ENCODE measurements around the gene GNG10.

Gene GNG10

DNA sequence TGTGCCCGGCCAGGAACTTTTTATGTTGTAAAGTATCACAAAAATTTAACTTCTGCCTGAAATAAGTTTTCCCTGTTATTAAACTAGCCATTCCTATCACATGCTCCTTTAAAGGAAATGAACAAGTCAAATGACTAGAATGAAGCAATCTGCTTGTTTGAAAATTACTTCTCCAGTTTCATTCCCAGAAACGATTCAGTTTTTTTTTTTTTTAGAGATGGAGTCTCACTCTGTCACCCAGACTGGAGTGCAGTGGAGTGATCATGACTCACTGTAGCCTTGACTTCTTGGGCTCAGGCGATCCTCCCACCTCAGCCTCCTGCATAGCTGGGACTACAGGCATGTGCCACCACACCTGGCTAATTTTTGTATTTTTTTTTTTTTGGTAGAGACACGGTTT is 13.3 kb upstream of the GNG10 start:
- Histone ChIP-seq H3K4me2 (ENCODE audit: low read depth, low read length, poor library complexity, severe bottlenecking) (no peak overlapping the region), H3F3A (ENCODE audit: insufficient read depth) (0 out of 2 replicates have a peak, but pooled peaks cover under 1% of the 10 kb centered on the region), H2AFZ (ENCODE audit: low read depth, low read length, severe bottlenecking) (no peak overlapping the region), H3K27me3 (ENCODE audit: low read length) (no peaks in the 10 kb centered on the region), H3K9me2 (replicated peaks; ENCODE audit: insufficient read depth, low read length) (no peaks in the 10 kb centered on the region), H4K20me1 (ENCODE audit: low read depth, low read length) (no peaks in the 10 kb centered on the region), H3K4me3 (ENCODE audit: insufficient read depth, low read length, poor library complexity, severe bottlenecking) (no peak overlapping the region), H3K79me2 (ENCODE audit: insufficient read depth, low read length) (no peaks in the 10 kb centered on the region), H3K9ac (ENCODE audit: low read length) (no peak overlapping the region), H3K9me3 (ENCODE audit: insufficient read depth, low read length) (no peaks in the 10 kb centered on the region), H3K27ac (ENCODE audit: low read depth, low read length) (no peak overlapping the region), H3K36me3 (ENCODE audit: low read length) (peaks cover 12% of the 10 kb centered on the region)
- no peak for TF ChIP-seq EZH2phosphoT487 (conservative IDR thresholded peaks at IDR 0.05; ENCODE audit: low read length)
- TF ChIP-seq, protein P1, sequence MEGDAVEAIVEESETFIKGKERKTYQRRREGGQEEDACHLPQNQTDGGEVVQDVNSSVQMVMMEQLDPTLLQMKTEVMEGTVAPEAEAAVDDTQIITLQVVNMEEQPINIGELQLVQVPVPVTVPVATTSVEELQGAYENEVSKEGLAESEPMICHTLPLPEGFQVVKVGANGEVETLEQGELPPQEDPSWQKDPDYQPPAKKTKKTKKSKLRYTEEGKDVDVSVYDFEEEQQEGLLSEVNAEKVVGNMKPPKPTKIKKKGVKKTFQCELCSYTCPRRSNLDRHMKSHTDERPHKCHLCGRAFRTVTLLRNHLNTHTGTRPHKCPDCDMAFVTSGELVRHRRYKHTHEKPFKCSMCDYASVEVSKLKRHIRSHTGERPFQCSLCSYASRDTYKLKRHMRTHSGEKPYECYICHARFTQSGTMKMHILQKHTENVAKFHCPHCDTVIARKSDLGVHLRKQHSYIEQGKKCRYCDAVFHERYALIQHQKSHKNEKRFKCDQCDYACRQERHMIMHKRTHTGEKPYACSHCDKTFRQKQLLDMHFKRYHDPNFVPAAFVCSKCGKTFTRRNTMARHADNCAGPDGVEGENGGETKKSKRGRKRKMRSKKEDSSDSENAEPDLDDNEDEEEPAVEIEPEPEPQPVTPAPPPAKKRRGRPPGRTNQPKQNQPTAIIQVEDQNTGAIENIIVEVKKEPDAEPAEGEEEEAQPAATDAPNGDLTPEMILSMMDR (IDR thresholded peaks at IDR 0.05; ENCODE audit: insufficient read depth, low read length, poor library complexity, severe bottlenecking): no peak

- H3K36me3 ChIP-seq (ENCODE audit: low read length): peaks cover 16% of the 10 kb centered on the region
- no peaks in the 10 kb centered on the region for H3K9me2 ChIP-seq (replicated peaks; ENCODE audit: insufficient read depth, low read length)
- H3K4me3 ChIP-seq (ENCODE audit: insufficient read depth, low read length, poor library complexity, severe bottlenecking): no peak overlapping the region
- TF ChIP-seq, protein P1 (IDR thresholded peaks at IDR 0.05; ENCODE audit: insufficient read depth, low read length, poor library complexity, severe bottlenecking): no peak
- no peak for TF ChIP-seq EZH2phosphoT487 (conservative IDR thresholded peaks at IDR 0.05; ENCODE audit: low read length)
- H3K27ac ChIP-seq (ENCODE audit: low read depth, low read length): no peak overlapping the region
- no peaks in the 10 kb centered on the region for H3F3A ChIP-seq (ENCODE audit: insufficient read depth)
- H3K27me3 ChIP-seq (ENCODE audit: low read length): no peaks in the 10 kb centered on the region
- no peaks in the 10 kb centered on the region for H4K20me1 ChIP-seq (ENCODE audit: low read depth, low read length)
- H2AFZ ChIP-seq (ENCODE audit: low read depth, low read length, severe bottlenecking): no peak overlapping the region
- H3K9ac ChIP-seq (ENCODE audit: low read length): no peak overlapping the region
- H3K4me2 ChIP-seq (ENCODE audit: low read depth, low read length, poor library complexity, severe bottlenecking): no peak overlapping the region
- no peaks in the 10 kb centered on the region for H3K9me3 ChIP-seq (ENCODE audit: insufficient read depth, low read length)
- no peaks in the 10 kb centered on the region for H3K79me2 ChIP-seq (ENCODE audit: insufficient read depth, low read length)
These were observed 12.4 kb upstream of the GNG10 start for GRCh38 chr9:111649016-111649415.

- Histone ChIP-seq H3K4me3 (ENCODE audit: insufficient read depth, low read length, poor library complexity, severe bottlenecking) (no peak overlapping the region), H3K27me3 (ENCODE audit: low read length) (no peaks in the 10 kb centered on the region), H3K9me2 (replicated peaks; ENCODE audit: insufficient read depth, low read length) (no peaks in the 10 kb centered on the region), H3K9ac (ENCODE audit: low read length) (no peak overlapping the region), H3K9me3 (ENCODE audit: insufficient read depth, low read length) (no peaks in the 10 kb centered on the region), H4K20me1 (ENCODE audit: low read depth, low read length) (no peaks in the 10 kb centered on the region), H3K79me2 (ENCODE audit: insufficient read depth, low read length) (no peaks in the 10 kb centered on the region), H3K36me3 (ENCODE audit: low read length) (peaks cover 4% of the 10 kb centered on the region; the same call in 1 of the 2 replicates), H2AFZ (ENCODE audit: low read depth, low read length, severe bottlenecking) (no peak overlapping the region), H3K4me2 (ENCODE audit: low read depth, low read length, poor library complexity, severe bottlenecking) (no peak overlapping the region), H3F3A (ENCODE audit: insufficient read depth) (no peaks in the 10 kb centered on the region), H3K27ac (ENCODE audit: low read depth, low read length) (no peak overlapping the region)
- no peak for TF ChIP-seq EZH2phosphoT487 (conservative IDR thresholded peaks at IDR 0.05; ENCODE audit: low read length)
- TF ChIP-seq, protein P1 (IDR thresholded peaks at IDR 0.05; ENCODE audit: insufficient read depth, low read length, poor library complexity, severe bottlenecking): no peak
These were observed 4.4 kb upstream of the GNG10 start for GRCh38 chr9:111657051-111657450.

Measured in SU-DHL-6 (cell line).